GM19328 (cell line): ENCODE data around the gene TP53BP1.

Source experiments
- ATAC-seq: cut with Tn5 transposase; IDR thresholded peaks from one replicate; pipeline ENCODE4 v1.9.1; 2021; ENCODE audit warnings: mild to moderate bottlenecking, moderate library complexity; ENCODE audit not compliant: unreplicated experiment

The TP53BP1 gene

GRCh38 chr15:43518197-43518761 lies 25.3 kb upstream of the TP53BP1 start:
- no peak for ATAC-seq

- ATAC-seq, result no peak
Observed at GRCh38 chr15:43517354-43518196, 24.6 kb upstream of the TP53BP1 start, which contains the start of gene MAP1A. MAP1A (plus strand) TSS chr15:43517608; CDS start chr15:43521474, 3,866 bp downstream.

- no peak for ATAC-seq
Observed at GRCh38 chr15:43516801-43517353, 23.9 kb upstream of the TP53BP1 start.

GRCh38 chr15:43516185-43516584 lies 23.2 kb upstream of the TP53BP1 start:
- no peak for ATAC-seq

- ATAC-seq, result no peak
Observed at GRCh38 chr15:43515741-43516140, 22.8 kb upstream of the TP53BP1 start.

GRCh38 chr15:43514241-43515057 lies 21.5 kb upstream of the TP53BP1 start:
- no peak for ATAC-seq

- ATAC-seq, result no peak
Observed at GRCh38 chr15:43513550-43513949, 20.6 kb upstream of the TP53BP1 start.

- no peak for ATAC-seq
Observed at GRCh38 chr15:43511012-43511885, 18.3 kb upstream of the TP53BP1 start.

GRCh38 chr15:43510200-43511011 lies 17.4 kb upstream of the TP53BP1 start:
- peak; percentile 98 for ATAC-seq

GRCh38 chr15:43509660-43510199 lies 16.8 kb upstream of the TP53BP1 start:
- ATAC-seq, result no peak

GRCh38 chr15:43508991-43509659 lies 16.2 kb upstream of the TP53BP1 start:
- ATAC-seq, result no peak

GRCh38 chr15:43508421-43508820 lies 15.5 kb upstream of the TP53BP1 start:
- no peak for ATAC-seq

GRCh38 chr15:43505738-43506137 lies 12.8 kb upstream of the TP53BP1 start:
- no peak for ATAC-seq

GRCh38 chr15:43499635-43500034 lies 6.7 kb upstream of the TP53BP1 start:
- ATAC-seq, result no peak

GRCh38 chr15:43498990-43499389 lies 6.0 kb upstream of the TP53BP1 start:
- no peak for ATAC-seq

- no peak for ATAC-seq
Observed at GRCh38 chr15:43493703-43494472, 932 bp upstream of the TP53BP1 start.

GRCh38 chr15:43492266-43492665 lies 690 bp downstream of the TP53BP1 start:
- ATAC-seq, result no peak

GRCh38 chr15:43489191-43489590 lies 3.8 kb downstream of the TP53BP1 start:
- ATAC-seq, result no peak
